ENCODE results near the gene NOSIP. TPM values are rescaled to one million over a fixed set of nuclear protein-coding genes. Genes with fewer than 3 reads are reported as not detected.

The NOSIP gene
- total RNA-seq, 2 experiments from 2014 or later = 61.4 to 69.5 TPM

DNA sequence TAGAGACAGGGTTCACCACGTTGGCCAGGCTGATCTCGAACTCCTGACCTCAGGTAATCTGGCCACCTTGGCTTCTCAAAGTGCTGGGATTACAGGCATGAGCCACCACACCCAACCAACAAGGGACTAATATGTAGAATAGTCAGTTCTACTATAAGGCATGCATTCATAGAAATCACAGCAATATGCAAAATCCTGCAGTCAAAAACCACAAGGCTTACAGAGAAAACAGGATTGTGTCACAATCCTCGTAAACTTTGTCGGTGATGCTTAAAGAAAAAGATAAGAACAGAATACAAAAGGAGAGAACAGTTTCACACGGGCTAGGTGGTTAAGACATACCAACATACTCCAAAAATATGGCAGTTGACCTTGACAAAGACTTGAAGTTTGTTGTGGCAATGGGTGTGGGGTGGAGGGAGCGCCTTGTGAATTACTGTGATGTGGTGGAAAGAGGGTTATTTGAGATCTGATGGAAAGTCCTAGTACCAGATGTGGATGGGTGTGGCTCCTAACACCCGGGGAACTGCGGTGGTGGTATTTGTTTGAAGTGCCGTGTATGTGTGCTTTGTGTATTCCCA lies 12.4 kb downstream of the NOSIP start:
- no peak overlapping the region for H3K4me3 Mint-ChIP-seq
- peak; percentile 72 for DNase-seq
- H3K36me3 Mint-ChIP-seq = peaks cover 31% of the 10 kb centered on the region
- H3K27ac Mint-ChIP-seq = peak overlapping the region; percentile 73
- no peaks in the 10 kb centered on the region for H3K27me3 Mint-ChIP-seq
- peaks cover 62% of the 10 kb centered on the region for H3K4me1 Mint-ChIP-seq
- peaks cover 6% of the 10 kb centered on the region for H3K9me3 Mint-ChIP-seq

DNA sequence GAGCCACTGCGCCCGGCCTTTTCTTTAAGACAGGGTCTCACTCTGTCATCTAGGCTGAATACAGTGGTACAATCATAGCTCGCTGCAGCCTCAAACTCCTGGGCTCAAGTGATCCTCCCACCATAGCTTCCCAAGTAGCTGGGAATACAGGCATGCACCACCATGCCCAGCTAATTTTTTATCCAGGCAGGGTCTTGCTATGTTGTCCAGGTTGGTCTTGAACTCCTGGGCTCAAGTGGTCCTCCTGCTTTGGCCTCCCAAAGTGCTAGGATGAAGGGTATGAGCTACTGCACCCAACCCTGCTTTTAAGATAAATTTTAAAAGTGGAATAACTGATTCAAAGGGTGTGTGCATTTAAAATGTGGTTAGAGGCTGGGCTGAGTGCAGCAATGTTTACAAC lies 14.1 kb downstream of the NOSIP start:
- Mint-ChIP-seq H3K36me3 (peaks cover 31% of the 10 kb centered on the region), H3K4me1 (peaks cover 72% of the 10 kb centered on the region), H3K9me3 (peaks cover 6% of the 10 kb centered on the region), H3K4me3 (no peak overlapping the region), H3K27ac (no peak overlapping the region), H3K27me3 (no peaks in the 10 kb centered on the region)
- DNase-seq = no peak

GRCh38 chr19:49565261-49565660 lies 15.1 kb downstream of the NOSIP start:
- Mint-ChIP-seq H3K27me3 (no peaks in the 10 kb centered on the region), H3K36me3 (peaks cover 34% of the 10 kb centered on the region), H3K9me3 (peaks cover 6% of the 10 kb centered on the region), H3K27ac (peak overlapping the region; percentile 87), H3K4me3 (no peak overlapping the region), H3K4me1 (peaks cover 76% of the 10 kb centered on the region)
- no peak for DNase-seq

- DNase-seq = no peak
- peaks cover 6% of the 10 kb centered on the region for H3K9me3 Mint-ChIP-seq
- peak overlapping the region; percentile 87 for H3K27ac Mint-ChIP-seq
- no peaks in the 10 kb centered on the region for H3K27me3 Mint-ChIP-seq
- peak overlapping the region; percentile 22 for H3K4me3 Mint-ChIP-seq
- peaks cover 76% of the 10 kb centered on the region for H3K4me1 Mint-ChIP-seq
- H3K36me3 Mint-ChIP-seq = peaks cover 38% of the 10 kb centered on the region
These were observed 15.7 kb downstream of the NOSIP start for GRCh38 chr19:49564616-49565045.

DNA sequence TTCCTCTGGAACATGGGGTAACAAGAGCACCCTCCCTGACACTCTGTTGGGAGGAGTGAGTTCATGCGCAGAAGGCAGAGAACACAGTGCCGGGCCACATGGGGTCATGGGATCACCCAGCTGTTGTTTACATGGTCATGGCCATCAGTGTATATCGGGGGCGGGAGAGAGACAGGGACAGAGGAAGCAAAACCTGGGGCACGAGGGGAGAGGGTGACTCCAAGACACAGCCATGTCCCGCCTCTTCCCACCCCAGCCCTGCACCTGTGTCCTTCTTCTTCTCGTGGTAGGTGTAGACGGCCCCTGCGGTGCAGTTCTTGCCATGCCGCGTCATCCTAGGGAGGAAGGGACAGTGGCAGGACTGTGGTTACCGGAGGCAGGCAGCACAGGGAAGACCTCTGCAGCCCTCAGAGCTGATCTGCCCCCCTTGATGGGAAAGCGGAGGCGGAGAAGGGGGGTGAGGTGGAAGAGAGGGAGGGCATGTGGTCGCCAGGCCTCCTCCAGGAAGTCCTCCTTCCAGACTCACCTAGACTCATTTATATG lies 19.9 kb downstream of the NOSIP start:
- peaks cover 76% of the 10 kb centered on the region for H3K4me1 Mint-ChIP-seq
- H3K36me3 Mint-ChIP-seq = peaks cover 59% of the 10 kb centered on the region
- H3K27ac Mint-ChIP-seq = peak overlapping the region; percentile 93
- peaks cover 6% of the 10 kb centered on the region for H3K9me3 Mint-ChIP-seq
- H3K4me3 Mint-ChIP-seq = peak overlapping the region; percentile 79
- DNase-seq = peak; percentile 44
- H3K27me3 Mint-ChIP-seq = no peaks in the 10 kb centered on the region

DNA sequence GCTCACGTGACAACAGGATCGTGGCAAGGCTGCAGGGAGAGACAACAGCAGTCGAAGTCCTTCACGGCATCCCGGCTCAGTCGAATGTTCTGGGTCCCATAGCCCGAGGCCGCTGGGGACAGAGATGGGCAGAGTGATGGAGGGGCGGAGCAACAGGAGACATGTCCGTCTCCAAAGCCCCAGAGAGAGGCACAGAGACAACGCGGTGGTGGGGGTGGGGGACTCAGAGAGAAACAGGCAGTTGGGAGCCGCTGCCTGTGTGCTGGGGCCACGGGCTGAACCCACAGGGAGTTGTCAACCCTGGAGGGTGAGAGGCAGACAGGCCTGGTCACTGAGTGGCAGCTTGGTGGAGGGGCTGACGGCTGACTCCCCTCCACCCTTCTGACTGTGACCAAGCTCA lies 20.4 kb downstream of the NOSIP start:
- Mint-ChIP-seq H3K27me3 (no peaks in the 10 kb centered on the region), H3K4me1 (peaks cover 76% of the 10 kb centered on the region), H3K36me3 (peaks cover 59% of the 10 kb centered on the region), H3K27ac (peak overlapping the region; percentile 93), H3K9me3 (peaks cover 4% of the 10 kb centered on the region), H3K4me3 (peak overlapping the region; percentile 79)
- peak; percentile 43 for DNase-seq

- H3K4me3 Mint-ChIP-seq = peak overlapping the region; percentile 79
- peak overlapping the region; percentile 93 for H3K27ac Mint-ChIP-seq
- H3K4me1 Mint-ChIP-seq = peaks cover 76% of the 10 kb centered on the region
- no peaks in the 10 kb centered on the region for H3K27me3 Mint-ChIP-seq
- H3K36me3 Mint-ChIP-seq = peaks cover 59% of the 10 kb centered on the region
- peaks cover 4% of the 10 kb centered on the region for H3K9me3 Mint-ChIP-seq
- no peak for DNase-seq
These were observed 20.9 kb downstream of the NOSIP start for GRCh38 chr19:49559443-49559842.

- peaks cover 79% of the 10 kb centered on the region for H3K4me1 Mint-ChIP-seq
- peaks cover 4% of the 10 kb centered on the region for H3K9me3 Mint-ChIP-seq
- H3K4me3 Mint-ChIP-seq = peak overlapping the region; percentile 79
- H3K27me3 Mint-ChIP-seq = no peaks in the 10 kb centered on the region
- H3K36me3 Mint-ChIP-seq = peaks cover 59% of the 10 kb centered on the region
- peak overlapping the region; percentile 93 for H3K27ac Mint-ChIP-seq
- DNase-seq = peak; percentile 43
These were observed 21.8 kb downstream of the NOSIP start for GRCh38 chr19:49558591-49558990.

GRCh38 chr19:49557641-49558325 lies 22.6 kb downstream of the NOSIP start:
- peaks cover 4% of the 10 kb centered on the region for H3K9me3 Mint-ChIP-seq
- DNase-seq = no peak
- H3K4me1 Mint-ChIP-seq = peaks cover 79% of the 10 kb centered on the region
- no peaks in the 10 kb centered on the region for H3K27me3 Mint-ChIP-seq
- peak overlapping the region; percentile 65 for H3K27ac Mint-ChIP-seq
- peaks cover 58% of the 10 kb centered on the region for H3K36me3 Mint-ChIP-seq
- H3K4me3 Mint-ChIP-seq = peak overlapping the region; percentile 74

- peaks cover 60% of the 10 kb centered on the region for H3K36me3 Mint-ChIP-seq
- H3K27me3 Mint-ChIP-seq = no peaks in the 10 kb centered on the region
These were observed 23.7 kb downstream of the NOSIP start for GRCh38 chr19:49556412-49557398.

GRCh38 chr19:49555600-49556411 lies 24.6 kb downstream of the NOSIP start:
- Mint-ChIP-seq H3K36me3 (peaks cover 60% of the 10 kb centered on the region), H3K27me3 (no peaks in the 10 kb centered on the region), H3K27ac (peak overlapping the region; percentile 88), H3K4me1 (peaks cover 77% of the 10 kb centered on the region), H3K9me3 (peaks cover 4% of the 10 kb centered on the region), H3K4me3 (peak overlapping the region; percentile 64)
- DNase-seq = peak; percentile 76

More at GRCh38 chr19:49556412-49557398, 23.7 kb downstream of the NOSIP start:
- Mint-ChIP-seq H3K4me3 (peak overlapping the region; percentile 74), H3K9me3 (peaks cover 4% of the 10 kb centered on the region), H3K27ac (peak overlapping the region; percentile 83), H3K4me1 (peaks cover 79% of the 10 kb centered on the region)
- DNase-seq = peak; percentile 63

DNA sequence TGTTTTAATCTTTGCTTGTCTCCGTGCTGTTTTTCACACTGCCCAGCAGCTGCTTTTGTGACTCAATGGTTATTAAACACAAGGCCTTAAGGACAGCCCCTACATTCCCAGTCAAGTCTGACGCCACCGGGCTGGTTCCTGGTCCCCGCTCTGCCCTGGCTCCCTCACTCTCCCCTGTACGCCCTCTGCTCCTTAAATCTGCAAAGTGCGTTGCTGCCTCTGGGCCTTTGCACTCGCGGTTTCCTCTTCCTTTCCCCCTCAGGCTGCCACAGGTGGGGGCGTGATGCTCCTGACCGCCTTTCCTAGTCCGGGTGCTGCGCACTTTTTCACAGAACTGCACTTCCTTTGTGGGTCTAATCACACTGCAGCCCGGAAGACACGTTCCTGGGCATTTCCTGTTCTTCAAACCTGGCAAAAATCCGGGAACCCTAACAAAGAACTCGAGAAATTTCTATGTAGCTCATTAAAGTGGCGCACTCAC lies 25.6 kb downstream of the NOSIP start:
- peaks cover 54% of the 10 kb centered on the region for H3K36me3 Mint-ChIP-seq
- H3K27ac Mint-ChIP-seq = peak overlapping the region; percentile 88
- H3K9me3 Mint-ChIP-seq = peaks cover 4% of the 10 kb centered on the region
- H3K4me3 Mint-ChIP-seq = peak overlapping the region; percentile 40
- H3K27me3 Mint-ChIP-seq = no peaks in the 10 kb centered on the region
- H3K4me1 Mint-ChIP-seq = peaks cover 66% of the 10 kb centered on the region
- peak; percentile 58 for DNase-seq

GRCh38 chr19:49553451-49554271 lies 26.7 kb downstream of the NOSIP start:
- H3K27ac Mint-ChIP-seq = peak overlapping the region; percentile 88
- no peaks in the 10 kb centered on the region for H3K27me3 Mint-ChIP-seq
- H3K9me3 Mint-ChIP-seq = peaks cover 4% of the 10 kb centered on the region
- H3K36me3 Mint-ChIP-seq = peaks cover 44% of the 10 kb centered on the region
- peak; percentile 75 for DNase-seq
- H3K4me3 Mint-ChIP-seq = peak overlapping the region; percentile 42
- peaks cover 66% of the 10 kb centered on the region for H3K4me1 Mint-ChIP-seq

Measured in activated naive CD8-positive, alpha-beta T cell treated with anti-CD3 and anti-CD28 coated beads for 36 hours (primary cell).